Activated CD8-positive, alpha-beta memory T cell treated with anti-CD3 and anti-CD28 coated beads, Interleukin-2, amount 50 U/mL, for 48 hours (primary cell): ENCODE measurements around the gene PIP5K1A.
"Not testable (repeated sequence)": the region's sequence is repeated elsewhere in the genome, so short reads cannot be mapped to it uniquely, and the experiment has no call there.

ENCODE experiments used
- DNase-seq: peaks from one replicate; pipeline ENCODE4 v3.0.0-alpha.2; 2020

Gene PIP5K1A

GRCh38 chr1:151254217-151255213 lies 56.2 kb downstream of the PIP5K1A start, which contains the start of gene PSMD4:
Gene PSMD4, plus strand, starts transcription at chr1:151254734. Its CDS starts 49 bp downstream, at chr1:151254783.
- peak; percentile 93 for DNase-seq

- DNase-seq, result no peak
Measured at GRCh38 chr1:151255381-151255780, 57.0 kb downstream of the PIP5K1A start.

DNA sequence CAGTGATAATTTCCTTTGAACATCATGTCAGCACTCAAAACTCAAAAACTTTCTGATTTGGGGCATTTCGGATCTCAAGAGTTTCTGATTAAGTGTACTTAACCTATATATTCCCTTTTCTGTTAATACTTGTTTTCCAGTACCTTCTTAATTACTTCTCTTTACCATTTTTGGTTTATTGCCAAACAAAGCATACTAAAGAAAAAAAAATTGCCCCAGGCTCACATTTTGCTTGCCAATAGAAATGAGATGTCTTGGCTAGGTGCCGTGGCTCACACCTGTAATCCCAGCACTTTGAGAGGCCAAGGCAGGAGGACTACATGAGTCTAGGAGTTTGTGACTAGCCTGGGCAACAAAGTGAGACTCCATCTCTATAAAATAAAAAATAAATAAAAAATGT lies 61.0 kb downstream of the PIP5K1A start:
- DNase-seq, result no peak

- DNase-seq, result no peak
Measured at GRCh38 chr1:151265446-151266236, 67.3 kb downstream of the PIP5K1A start.

DNA sequence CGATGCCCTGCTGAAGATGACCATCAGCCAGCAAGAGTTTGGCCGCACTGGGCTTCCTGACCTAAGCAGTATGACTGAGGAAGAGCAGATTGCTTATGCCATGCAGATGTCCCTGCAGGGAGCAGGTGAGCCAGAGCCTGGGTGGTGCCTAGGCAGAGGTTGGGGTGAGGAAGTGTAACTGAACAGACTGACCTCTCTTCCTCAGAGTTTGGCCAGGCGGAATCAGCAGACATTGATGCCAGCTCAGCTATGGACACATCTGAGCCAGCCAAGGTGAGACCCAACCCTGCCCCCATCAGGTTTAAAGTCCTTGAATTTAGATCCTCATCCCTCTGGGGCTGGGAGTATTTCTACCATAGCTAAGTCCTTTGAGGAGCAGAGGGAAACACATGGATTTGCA lies 68.0 kb downstream of the PIP5K1A start:
- DNase-seq, result no peak

- DNase-seq, result no peak
Measured at GRCh38 chr1:151266821-151267220, 68.5 kb downstream of the PIP5K1A start.

DNA sequence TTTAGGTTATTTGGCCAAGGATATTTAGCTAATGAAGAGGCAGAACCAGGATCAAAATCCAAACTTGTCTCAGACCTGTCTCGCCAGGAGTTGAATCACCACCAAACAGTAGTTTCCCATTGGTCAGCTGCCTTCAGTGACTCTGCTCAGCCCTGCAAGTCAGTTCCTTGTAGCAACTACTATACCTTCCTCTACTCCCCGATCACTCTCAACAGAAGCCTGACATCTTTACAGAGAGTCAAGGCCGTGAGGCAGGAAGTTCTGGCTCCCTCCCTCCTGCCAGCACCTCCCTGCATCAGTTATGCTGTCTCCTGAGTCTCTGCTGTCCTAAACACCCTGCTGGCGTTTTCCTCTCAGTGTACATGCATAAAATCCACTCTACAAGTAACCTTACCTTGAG lies 69.4 kb downstream of the PIP5K1A start:
- no peak for DNase-seq

- no peak for DNase-seq
Measured at GRCh38 chr1:151273924-151274466, 75.6 kb downstream of the PIP5K1A start.

- DNase-seq, result not testable (repeated sequence)
Measured at GRCh38 chr1:151275341-151275740, 77.0 kb downstream of the PIP5K1A start.

DNA sequence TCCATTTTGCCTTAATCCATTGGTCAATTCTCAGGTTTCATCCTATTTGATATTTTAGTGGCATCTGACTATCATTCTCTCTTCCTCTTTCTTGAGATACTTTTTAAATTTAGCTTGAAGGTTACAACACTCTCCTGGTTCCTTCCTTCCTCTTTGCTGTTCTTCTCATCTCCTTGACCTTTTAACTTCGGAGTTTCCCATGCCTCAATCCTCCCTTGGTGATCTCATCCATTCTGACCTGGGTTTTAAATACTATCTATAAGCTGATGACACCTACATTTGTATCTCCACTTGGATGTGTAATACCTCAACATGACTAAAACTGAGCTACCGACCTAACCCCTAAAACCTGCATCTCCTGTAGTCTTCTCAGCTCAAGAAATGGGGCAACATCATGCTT lies 78.9 kb downstream of the PIP5K1A start:
- DNase-seq, result no peak

- DNase-seq, result peak; percentile 99
Measured at GRCh38 chr1:151281225-151281968, 83.0 kb downstream of the PIP5K1A start.

- DNase-seq, result peak; percentile 97
Measured at GRCh38 chr1:151281969-151282882, 83.9 kb downstream of the PIP5K1A start, which contains the start of gene ZNF687. Gene ZNF687, plus strand, starts transcription at chr1:151282299. Its CDS starts 3,993 bp downstream, at chr1:151286292.

- DNase-seq, result peak; percentile 71
Measured at GRCh38 chr1:151282883-151283725, 84.8 kb downstream of the PIP5K1A start.

DNA sequence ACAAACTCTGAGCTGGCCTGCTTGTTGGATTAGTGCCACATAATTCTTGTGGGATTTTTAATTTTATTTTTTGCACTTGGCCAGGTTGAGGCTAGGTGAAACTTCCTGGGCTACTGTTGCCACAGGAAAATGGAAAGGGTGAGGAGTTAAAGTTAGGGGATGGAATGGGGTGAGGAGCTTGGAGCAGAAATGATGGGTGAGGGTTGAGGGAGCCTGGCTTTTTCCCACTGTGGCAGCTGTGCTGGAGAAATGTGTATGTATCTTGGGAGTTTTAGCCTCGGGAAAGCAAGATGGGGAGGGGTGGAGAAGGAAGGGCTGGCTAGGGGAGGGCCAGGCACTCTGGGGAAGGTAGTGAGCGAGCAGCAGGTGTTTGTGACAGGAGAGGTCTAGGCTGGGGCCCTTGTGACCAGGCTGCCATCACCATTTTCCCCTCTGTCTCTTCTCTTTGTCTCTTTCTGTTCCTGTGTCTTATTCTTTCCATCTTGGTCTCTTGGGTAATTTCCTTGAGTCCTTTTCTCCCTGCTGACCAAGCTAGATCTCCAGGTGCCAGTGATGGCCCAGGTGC lies 85.7 kb downstream of the PIP5K1A start:
- DNase-seq, result no peak

DNA sequence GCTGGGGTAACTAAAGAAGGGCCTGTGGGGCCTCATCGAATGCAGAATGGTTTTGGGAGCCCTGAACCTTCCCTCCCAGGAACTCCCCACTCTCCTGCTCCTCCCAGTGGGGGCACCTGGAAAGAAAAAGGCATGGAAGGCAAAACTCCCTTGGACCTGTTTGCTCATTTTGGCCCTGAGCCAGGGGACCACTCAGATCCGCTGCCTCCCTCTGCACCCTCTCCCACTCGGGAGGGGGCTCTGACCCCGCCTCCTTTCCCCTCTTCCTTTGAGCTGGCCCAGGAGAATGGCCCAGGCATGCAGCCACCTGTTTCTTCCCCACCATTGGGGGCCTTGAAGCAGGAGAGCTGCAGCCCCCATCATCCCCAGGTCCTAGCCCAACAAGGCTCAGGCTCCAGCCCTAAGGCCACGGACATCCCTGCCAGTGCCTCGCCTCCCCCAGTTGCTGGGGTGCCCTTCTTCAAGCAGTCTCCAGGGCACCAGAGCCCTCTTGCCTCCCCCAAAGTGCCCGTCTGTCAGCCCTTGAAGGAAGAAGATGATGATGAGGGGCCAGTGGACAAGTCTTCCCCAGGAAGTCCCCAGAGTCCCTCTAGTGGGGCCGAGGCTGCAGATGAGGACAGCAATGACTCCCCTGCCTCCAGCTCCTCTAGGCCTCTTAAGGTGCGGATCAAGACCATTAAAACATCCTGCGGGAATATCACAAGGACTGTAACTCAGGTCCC lies 88.4 kb downstream of the PIP5K1A start:
- DNase-seq, result no peak

GRCh38 chr1:151287341-151287699 lies 89.0 kb downstream of the PIP5K1A start:
- no peak for DNase-seq

DNA sequence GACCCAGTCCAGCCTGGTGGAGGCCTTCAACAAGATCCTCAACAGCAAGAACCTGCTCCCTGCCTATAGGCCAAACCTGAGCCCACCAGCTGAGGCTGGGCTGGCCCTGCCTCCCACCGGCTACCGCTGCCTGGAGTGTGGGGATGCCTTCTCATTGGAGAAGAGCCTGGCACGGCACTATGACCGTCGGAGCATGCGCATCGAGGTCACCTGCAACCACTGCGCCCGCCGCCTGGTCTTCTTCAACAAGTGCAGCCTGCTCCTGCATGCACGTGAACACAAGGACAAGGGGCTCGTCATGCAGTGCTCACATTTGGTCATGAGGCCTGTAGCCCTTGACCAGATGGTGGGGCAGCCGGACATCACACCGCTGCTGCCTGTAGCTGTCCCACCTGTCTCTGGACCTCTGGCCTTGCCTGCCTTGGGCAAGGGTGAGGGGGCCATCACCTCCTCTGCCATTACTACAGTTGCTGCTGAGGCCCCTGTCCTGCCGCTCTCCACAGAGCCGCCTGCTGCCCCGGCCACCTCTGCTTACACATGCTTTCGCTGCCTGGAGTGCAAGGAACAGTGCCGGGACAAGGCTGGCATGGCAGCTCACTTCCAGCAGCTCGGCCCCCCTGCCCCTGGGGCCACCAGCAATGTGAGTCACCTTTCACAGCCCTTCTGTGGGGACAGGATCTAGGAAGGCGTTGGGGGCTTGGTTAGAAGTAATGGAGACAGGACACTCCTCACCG lies 89.6 kb downstream of the PIP5K1A start:
- DNase-seq, result no peak

DNA sequence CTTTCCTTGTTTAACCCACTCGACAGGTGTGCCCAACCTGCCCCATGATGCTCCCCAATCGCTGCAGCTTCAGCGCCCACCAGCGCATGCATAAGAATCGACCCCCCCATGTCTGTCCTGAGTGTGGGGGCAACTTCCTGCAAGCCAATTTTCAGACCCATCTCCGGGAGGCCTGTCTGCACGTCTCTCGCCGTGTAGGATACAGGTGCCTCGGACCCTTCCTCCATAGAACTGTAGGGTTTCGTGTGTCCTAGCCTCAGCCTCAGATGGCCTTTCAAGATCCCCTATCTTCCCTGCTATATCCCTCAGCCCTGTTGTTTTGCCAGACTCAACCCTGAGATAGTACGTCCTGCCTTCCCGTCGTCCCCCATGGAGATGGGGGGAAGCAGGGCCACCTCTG lies 90.2 kb downstream of the PIP5K1A start:
- no peak for DNase-seq
